Measurements from ENCODE around the gene ANTXR1. TPM values are rescaled to one million over a fixed set of nuclear protein-coding genes. Genes with fewer than 3 reads are reported as not detected.

Gene ANTXR1
- total RNA-seq, 6 donors from 2014 or later = 11.5 to 76.4 (median 31.4) TPM

DNA sequence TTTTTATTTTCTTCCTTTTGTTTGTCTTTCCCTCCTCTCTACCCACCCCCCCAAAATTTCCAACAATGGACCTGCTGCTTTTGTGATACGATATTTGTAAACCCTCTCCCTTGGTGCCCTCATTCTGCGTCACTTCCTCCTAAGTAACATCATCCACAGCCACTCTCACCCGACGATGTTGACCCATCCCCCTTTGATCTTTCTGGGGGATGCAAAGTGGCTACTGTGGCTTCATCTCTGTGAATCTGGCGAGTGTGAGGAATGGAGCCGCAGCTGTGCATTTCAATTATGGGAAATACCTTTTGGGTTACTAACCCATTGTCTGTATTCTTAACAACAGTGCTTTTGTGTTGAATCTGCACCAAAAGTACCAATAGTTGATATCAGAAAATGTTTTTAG, 19.4 kb downstream of the ANTXR1 start:
- DNase-seq (no peak), ATAC-seq (ENCODE audit: low FRiP score in 2 of 2) (no peak)
- no peaks in the 10 kb centered on the region for H3K4me1 ChIP-seq
- H3K9me3 ChIP-seq = no peaks in the 10 kb centered on the region
- no peak overlapping the region for H3K27ac ChIP-seq
- no peaks in the 10 kb centered on the region for H3K27me3 ChIP-seq
- H3K4me3 ChIP-seq = no peak overlapping the region
- 65 to 68% methylated on average over 6 of the region's 6 CpGs for WGBS, 2 donors
- H3K36me3 ChIP-seq = no peaks in the 10 kb centered on the region
- TF ChIP-seq EP300 (IDR thresholded peaks at IDR 0.05) (no peak), POLR2A (IDR thresholded peaks at IDR 0.05) (no peak), POLR2AphosphoS5 (IDR thresholded peaks at IDR 0.05) (no peak)
- TF ChIP-seq, protein P1, sequence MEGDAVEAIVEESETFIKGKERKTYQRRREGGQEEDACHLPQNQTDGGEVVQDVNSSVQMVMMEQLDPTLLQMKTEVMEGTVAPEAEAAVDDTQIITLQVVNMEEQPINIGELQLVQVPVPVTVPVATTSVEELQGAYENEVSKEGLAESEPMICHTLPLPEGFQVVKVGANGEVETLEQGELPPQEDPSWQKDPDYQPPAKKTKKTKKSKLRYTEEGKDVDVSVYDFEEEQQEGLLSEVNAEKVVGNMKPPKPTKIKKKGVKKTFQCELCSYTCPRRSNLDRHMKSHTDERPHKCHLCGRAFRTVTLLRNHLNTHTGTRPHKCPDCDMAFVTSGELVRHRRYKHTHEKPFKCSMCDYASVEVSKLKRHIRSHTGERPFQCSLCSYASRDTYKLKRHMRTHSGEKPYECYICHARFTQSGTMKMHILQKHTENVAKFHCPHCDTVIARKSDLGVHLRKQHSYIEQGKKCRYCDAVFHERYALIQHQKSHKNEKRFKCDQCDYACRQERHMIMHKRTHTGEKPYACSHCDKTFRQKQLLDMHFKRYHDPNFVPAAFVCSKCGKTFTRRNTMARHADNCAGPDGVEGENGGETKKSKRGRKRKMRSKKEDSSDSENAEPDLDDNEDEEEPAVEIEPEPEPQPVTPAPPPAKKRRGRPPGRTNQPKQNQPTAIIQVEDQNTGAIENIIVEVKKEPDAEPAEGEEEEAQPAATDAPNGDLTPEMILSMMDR (IDR thresholded peaks at IDR 0.05) = no peak

DNA sequence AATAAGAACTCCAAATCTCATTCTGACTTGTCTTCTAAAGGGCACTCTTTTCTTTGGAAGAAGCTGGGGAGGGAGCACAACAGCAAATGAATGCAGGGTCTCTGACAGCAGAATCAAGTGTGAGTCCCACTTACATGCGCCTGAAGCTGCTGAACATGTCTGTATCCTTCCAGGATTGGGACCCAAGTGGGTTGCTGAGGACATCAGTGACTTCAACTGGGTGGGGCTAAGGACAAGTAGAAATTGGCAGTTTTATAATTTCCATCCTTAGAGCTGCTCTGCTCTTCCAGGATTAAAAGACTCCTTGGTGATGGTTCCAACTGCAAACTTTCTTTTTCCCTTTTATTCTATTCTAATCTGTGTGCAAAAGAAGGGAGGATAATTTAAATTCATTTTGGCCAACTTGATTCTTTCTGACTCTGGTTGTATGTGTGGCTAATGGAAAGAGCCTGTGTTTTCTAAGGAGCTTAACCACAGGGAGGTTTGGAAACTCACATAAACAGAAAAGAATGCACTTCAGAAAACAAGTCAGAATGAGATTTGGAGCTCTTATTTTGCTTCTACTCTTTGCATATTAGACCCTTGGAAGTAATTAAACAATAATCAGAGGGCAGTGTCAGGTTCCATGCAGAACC, 20.6 kb downstream of the ANTXR1 start:
- Histone ChIP-seq H3K9me3 (no peaks in the 10 kb centered on the region), H3K36me3 (no peaks in the 10 kb centered on the region), H3K4me3 (no peak overlapping the region), H3K4me1 (no peaks in the 10 kb centered on the region), H3K27ac (no peak overlapping the region), H3K27me3 (no peaks in the 10 kb centered on the region)
- TF ChIP-seq POLR2AphosphoS5 (IDR thresholded peaks at IDR 0.05) (no peak), POLR2A (IDR thresholded peaks at IDR 0.05) (no peak), EP300 (IDR thresholded peaks at IDR 0.05) (no peak)
- peak in 1 of 2 donors; percentile 66 for ATAC-seq (ENCODE audit: low FRiP score in 2 of 2)
- 83 to 94% methylated on average over 1 of the region's 1 CpG for whole genome bisulfite sequencing, 2 donors
- no peak for DNase-seq

DNA sequence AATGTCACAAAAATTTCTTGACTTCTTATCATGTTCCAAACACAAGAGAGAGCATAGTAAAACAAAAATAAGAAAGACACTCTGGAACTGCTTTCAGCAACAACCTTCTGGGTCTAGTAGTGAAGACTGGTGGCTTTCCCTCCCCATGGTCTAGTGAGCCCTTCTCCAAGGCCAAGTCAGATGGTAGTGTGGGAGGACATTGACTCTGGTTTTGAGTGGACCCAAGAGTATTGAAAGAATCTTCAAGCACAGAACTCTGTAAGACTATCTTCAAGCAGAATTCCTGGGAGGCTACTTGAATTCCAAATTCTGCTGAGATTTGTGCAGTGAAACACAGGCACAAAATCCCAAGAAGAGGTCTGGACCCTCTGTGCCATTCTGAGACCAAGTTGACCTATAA, 21.1 kb downstream of the ANTXR1 start:
- Histone ChIP-seq H3K27ac (no peak overlapping the region), H3K9me3 (no peaks in the 10 kb centered on the region), H3K27me3 (no peaks in the 10 kb centered on the region), H3K4me1 (no peaks in the 10 kb centered on the region), H3K36me3 (no peaks in the 10 kb centered on the region), H3K4me3 (no peak overlapping the region)
- TF ChIP-seq POLR2A (IDR thresholded peaks at IDR 0.05) (no peak), EP300 (IDR thresholded peaks at IDR 0.05) (no peak), POLR2AphosphoS5 (IDR thresholded peaks at IDR 0.05) (no peak)
- TF ChIP-seq, protein P1 (IDR thresholded peaks at IDR 0.05) = no peak
- DNase-seq = no peak
- no peak for ATAC-seq (ENCODE audit: low FRiP score in 2 of 2)

DNA sequence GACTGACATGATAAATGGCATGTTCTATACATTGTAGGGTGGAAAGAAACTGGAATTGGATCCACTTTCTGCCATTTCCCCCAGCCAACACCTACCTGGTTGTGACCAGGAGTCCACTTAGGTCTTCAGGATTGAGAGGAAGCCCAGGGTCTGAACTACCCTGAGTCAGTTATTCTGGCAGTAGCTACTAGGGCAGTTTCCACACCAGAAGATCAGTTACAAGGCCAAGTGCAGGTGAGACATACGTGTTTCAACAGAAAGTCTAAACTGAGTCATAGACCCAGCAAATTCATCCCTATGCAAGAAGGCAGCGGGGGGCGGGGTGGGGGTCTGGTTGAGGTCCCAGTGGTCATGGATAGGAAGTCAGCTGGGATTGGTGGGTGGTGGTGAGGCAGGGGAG, 21.9 kb downstream of the ANTXR1 start:
- no peaks in the 10 kb centered on the region for H3K36me3 ChIP-seq
- H3K27me3 ChIP-seq = no peaks in the 10 kb centered on the region
- no peak for ATAC-seq (ENCODE audit: low FRiP score in 2 of 2)
- DNase-seq = no peak
- TF ChIP-seq POLR2A (IDR thresholded peaks at IDR 0.05) (no peak), EP300 (IDR thresholded peaks at IDR 0.05) (no peak), POLR2AphosphoS5 (IDR thresholded peaks at IDR 0.05) (no peak)
- TF ChIP-seq, protein P1 (IDR thresholded peaks at IDR 0.05) = no peak
- no peaks in the 10 kb centered on the region for H3K4me1 ChIP-seq
- H3K9me3 ChIP-seq = no peaks in the 10 kb centered on the region
- no peak overlapping the region for H3K4me3 ChIP-seq
- 82 to 94% methylated on average over 3 of the region's 3 CpGs for WGBS, 2 donors
- no peak overlapping the region for H3K27ac ChIP-seq

DNA sequence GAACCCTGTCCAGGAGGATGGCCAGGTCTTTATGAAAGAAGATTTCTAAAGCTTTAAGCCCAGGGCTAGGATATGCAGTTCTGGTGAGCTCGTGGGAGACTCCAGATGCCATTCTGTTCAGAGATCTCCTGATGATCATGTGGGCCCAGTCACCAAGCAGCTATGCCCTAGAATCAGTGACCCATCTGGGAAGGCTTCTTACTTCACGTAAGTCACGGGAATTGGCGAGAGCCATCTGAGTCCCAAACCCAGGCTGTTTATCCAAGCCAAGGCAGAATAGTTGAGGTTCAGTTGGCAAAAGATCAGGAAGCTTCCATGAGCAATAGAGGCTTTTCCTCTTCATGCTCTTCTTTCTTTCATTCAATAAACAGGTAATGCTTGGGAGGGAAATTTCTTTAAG, 23.9 kb downstream of the ANTXR1 start:
- H3K9me3 ChIP-seq = no peaks in the 10 kb centered on the region
- H3K36me3 ChIP-seq = peaks cover 0 to 4% (median 0%) of the 10 kb centered on the region in 4 donors
- no peak for ATAC-seq (ENCODE audit: low FRiP score in 2 of 2)
- H3K4me1 ChIP-seq = no peaks in the 10 kb centered on the region
- H3K27ac ChIP-seq = no peak overlapping the region
- no peaks in the 10 kb centered on the region for H3K27me3 ChIP-seq
- H3K4me3 ChIP-seq = no peak overlapping the region
- DNase-seq = no peak
- no peak for TF ChIP-seq EP300 (IDR thresholded peaks at IDR 0.05)
- no peak for TF ChIP-seq POLR2A (IDR thresholded peaks at IDR 0.05)
- TF ChIP-seq, protein P1 (IDR thresholded peaks at IDR 0.05) = no peak
- no peak for TF ChIP-seq POLR2AphosphoS5 (IDR thresholded peaks at IDR 0.05)
- WGBS, 2 donors = 90 to 96% methylated on average over 4 of the region's 4 CpGs
